HG02938 (cell line): ENCODE data around the gene RNF169.

Experiments used
- ATAC-seq: cut with Tn5 transposase; IDR thresholded peaks from one replicate; pipeline ENCODE4 v1.9.1; 2021; ENCODE audit warnings: mild to moderate bottlenecking, moderate library complexity; ENCODE audit not compliant: unreplicated experiment

Gene RNF169

GRCh38 chr11:74870485-74870884, 121.8 kb downstream of the RNF169 start:
- ATAC-seq: no peak

- no peak for ATAC-seq
Measured at GRCh38 chr11:74871037-74871436, 122.4 kb downstream of the RNF169 start.

GRCh38 chr11:74877132-74877531, 128.5 kb downstream of the RNF169 start:
- no peak for ATAC-seq
